ENCODE results near the gene SPOCK1. TPM values are rescaled to one million over a fixed set of nuclear protein-coding genes. Genes with fewer than 3 reads are reported as not detected.

The SPOCK1 gene
- total and polyA plus RNA-seq, 2 of the 4 experiments (the other 2 are of a cell fraction): 5.0 to 20.3 TPM

- intact Hi-C loops (cut with micrococcal nuclease) (no loop called here), in situ Hi-C loops (cut with MboI; ENCODE audit: low sequenced_read_pairs) (no loop called here), dilution Hi-C loops (cut with HindIII; ENCODE audit: low sequenced_read_pairs, unreplicated experiment) (no loop called here)
- no peaks in the 10 kb centered on the region for H3K9me3 ChIP-seq (ENCODE audit: control insufficient read depth, insufficient read depth, low read length)
- no TSS peak for BruUV-seq (replicated peaks)
- no peak overlapping the region for H2BK15ac ChIP-seq (ENCODE audit: low read depth, low read length)
- no peak overlapping the region for H2BK120ac ChIP-seq (ENCODE audit: low read depth, low read length)
- ATAC-seq (ENCODE audit: low read depth) (no peak), DNase-seq (no peak)
- no peak overlapping the region for H3K18ac ChIP-seq (ENCODE audit: low read depth, low read length)
- no peaks in the 10 kb centered on the region for H3K9me1 ChIP-seq (ENCODE audit: insufficient read depth, low read length)
- H2AFZ ChIP-seq (replicated peaks; ENCODE audit: low read length, poor library complexity): no peak overlapping the region
- no peaks in the 10 kb centered on the region for H3K27me3 ChIP-seq (ENCODE audit: control insufficient read depth, insufficient read depth, low read length)
- ChIA-PET POLR2A (ENCODE audit: unreplicated experiment) (no interaction called here), CTCF (no interaction called here)
- H3K79me1 ChIP-seq (ENCODE audit: low read depth in 1 of 2, low read length in 2 of 2): no peaks in the 10 kb centered on the region
- H4K91ac ChIP-seq (ENCODE audit: insufficient read depth, low read depth, low read length): no peak overlapping the region
- no peak overlapping the region for H3K9ac ChIP-seq (ENCODE audit: low read depth, low read length)
- H4K8ac ChIP-seq (ENCODE audit: low read depth in 2 of 2, low read length in 2 of 2): no peak overlapping the region
- H2BK5ac ChIP-seq (ENCODE audit: low read depth, low read length, poor library complexity, severe bottlenecking): no peak overlapping the region
- no peak overlapping the region for H3K14ac ChIP-seq (replicated peaks; ENCODE audit: low read depth, low read length)
- H4K5ac ChIP-seq (ENCODE audit: low read depth, low read length): no peak overlapping the region
- no peak overlapping the region for H3K56ac ChIP-seq (ENCODE audit: extremely low read depth, insufficient read depth, low read length)
- H3K4me3 ChIP-seq (ENCODE audit: insufficient read depth, low read depth, low read length): no peak overlapping the region
- H3K4me1 ChIP-seq (ENCODE audit: control insufficient read depth, insufficient read depth, low read length): no peaks in the 10 kb centered on the region
- H3K4me2 ChIP-seq (ENCODE audit: low read depth, low read length): no peak overlapping the region
- H3K4ac ChIP-seq (ENCODE audit: low read depth, low read length): no peak overlapping the region
- no peak overlapping the region for H2AK5ac ChIP-seq (ENCODE audit: low read depth, low read length)
- H2BK20ac ChIP-seq (ENCODE audit: low read depth, low read length): no peak overlapping the region
- no peak overlapping the region for H3K23ac ChIP-seq (ENCODE audit: low read depth, low read length)
- no peaks in the 10 kb centered on the region for H4K20me1 ChIP-seq (ENCODE audit: insufficient read depth, low read length)
- TF ChIP-seq CHD1 (IDR thresholded peaks at IDR 0.05; ENCODE audit: low read depth, low read length) (no peak), CEBPB (IDR thresholded peaks at IDR 0.05; ENCODE audit: low read depth, low read length) (no peak), MXI1 (IDR thresholded peaks at IDR 0.05; ENCODE audit: borderline replicate concordance, low read depth, low read length) (no peak), SMC3 (IDR thresholded peaks at IDR 0.05; ENCODE audit: low read depth, low read length) (no peak), POLR2A (IDR thresholded peaks at IDR 0.05; ENCODE audit: low read depth, low read length) (no peak), MAZ (IDR thresholded peaks at IDR 0.05; ENCODE audit: borderline replicate concordance, low read depth, low read length) (no peak), FOS (IDR thresholded peaks at IDR 0.05; ENCODE audit: low read depth, low read length) (no peak), MAFK (IDR thresholded peaks at IDR 0.05; ENCODE audit: low read depth, low read length) (no peak), RFX5 (IDR thresholded peaks at IDR 0.05; ENCODE audit: low read depth, low read length) (no peak), RAD21 (IDR thresholded peaks at IDR 0.05; ENCODE audit: low read length) (no peak), CTCF (conservative IDR thresholded peaks at IDR 0.05; ENCODE audit: low read depth, low read length) (no peak), NFE2L2 (IDR thresholded peaks at IDR 0.05; ENCODE audit: low read depth, low read length) (no peak), RCOR1 (IDR thresholded peaks at IDR 0.05; ENCODE audit: insufficient replicate concordance, low read length) (no peak), BHLHE40 (IDR thresholded peaks at IDR 0.05; ENCODE audit: low read depth, low read length) (no peak)
- TF ChIP-seq, protein P1, sequence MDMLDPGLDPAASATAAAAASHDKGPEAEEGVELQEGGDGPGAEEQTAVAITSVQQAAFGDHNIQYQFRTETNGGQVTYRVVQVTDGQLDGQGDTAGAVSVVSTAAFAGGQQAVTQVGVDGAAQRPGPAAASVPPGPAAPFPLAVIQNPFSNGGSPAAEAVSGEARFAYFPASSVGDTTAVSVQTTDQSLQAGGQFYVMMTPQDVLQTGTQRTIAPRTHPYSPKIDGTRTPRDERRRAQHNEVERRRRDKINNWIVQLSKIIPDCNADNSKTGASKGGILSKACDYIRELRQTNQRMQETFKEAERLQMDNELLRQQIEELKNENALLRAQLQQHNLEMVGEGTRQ (IDR thresholded peaks at IDR 0.05; ENCODE audit: low read depth, low read length): no peak
- TF ChIP-seq, protein P2, sequence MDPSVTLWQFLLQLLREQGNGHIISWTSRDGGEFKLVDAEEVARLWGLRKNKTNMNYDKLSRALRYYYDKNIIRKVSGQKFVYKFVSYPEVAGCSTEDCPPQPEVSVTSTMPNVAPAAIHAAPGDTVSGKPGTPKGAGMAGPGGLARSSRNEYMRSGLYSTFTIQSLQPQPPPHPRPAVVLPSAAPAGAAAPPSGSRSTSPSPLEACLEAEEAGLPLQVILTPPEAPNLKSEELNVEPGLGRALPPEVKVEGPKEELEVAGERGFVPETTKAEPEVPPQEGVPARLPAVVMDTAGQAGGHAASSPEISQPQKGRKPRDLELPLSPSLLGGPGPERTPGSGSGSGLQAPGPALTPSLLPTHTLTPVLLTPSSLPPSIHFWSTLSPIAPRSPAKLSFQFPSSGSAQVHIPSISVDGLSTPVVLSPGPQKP (IDR thresholded peaks at IDR 0.05; ENCODE audit: borderline replicate concordance, low read depth, low read length): no peak
- no peaks in the 10 kb centered on the region for H3K36me3 ChIP-seq (ENCODE audit: control insufficient read depth, insufficient read depth, low read length)
- no peak overlapping the region for H2AK9ac ChIP-seq (replicated peaks; ENCODE audit: low read depth, low read length, poor library complexity)
- H3K27ac ChIP-seq (ENCODE audit: insufficient read depth, low read length): no peak overlapping the region
Measured at GRCh38 chr5:137272831-137273230, 226.3 kb downstream of the SPOCK1 start.

Data from IMR-90 (cell line).